GM12874 (cell line): Measurements from ENCODE around the gene TBKBP1.

ENCODE experiments used
- TF ChIP-seq, protein P1 (sequence below): IDR thresholded peaks from 2 replicates; pipeline ENCODE4 v1.5.1; 2011; ENCODE audit warnings: low read depth, mild to moderate bottlenecking, control low read depth, low read length, moderate library complexity; ENCODE audit not compliant: insufficient read depth

TBKBP1 gene

DNA sequence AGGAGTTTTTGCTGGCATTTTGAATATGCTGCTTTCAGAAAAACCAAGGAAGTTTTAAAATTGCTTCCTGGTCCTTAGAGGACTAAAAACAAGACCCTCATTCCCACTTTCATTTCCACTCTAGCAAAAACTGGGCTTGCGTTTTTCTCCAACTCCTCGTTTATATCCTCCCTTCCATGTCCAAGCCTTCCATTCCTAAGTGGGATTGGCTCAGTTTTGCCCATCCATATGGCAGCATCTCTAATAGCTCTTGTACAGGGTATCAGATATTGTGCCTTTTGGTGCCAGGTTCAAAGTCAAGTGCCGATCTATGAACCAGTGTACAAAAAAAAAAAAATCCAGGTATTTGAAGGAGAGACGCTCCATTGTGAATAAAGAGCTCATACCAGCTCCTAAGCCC, 9.9 kb upstream of the TBKBP1 start:
- TF ChIP-seq, protein P1, sequence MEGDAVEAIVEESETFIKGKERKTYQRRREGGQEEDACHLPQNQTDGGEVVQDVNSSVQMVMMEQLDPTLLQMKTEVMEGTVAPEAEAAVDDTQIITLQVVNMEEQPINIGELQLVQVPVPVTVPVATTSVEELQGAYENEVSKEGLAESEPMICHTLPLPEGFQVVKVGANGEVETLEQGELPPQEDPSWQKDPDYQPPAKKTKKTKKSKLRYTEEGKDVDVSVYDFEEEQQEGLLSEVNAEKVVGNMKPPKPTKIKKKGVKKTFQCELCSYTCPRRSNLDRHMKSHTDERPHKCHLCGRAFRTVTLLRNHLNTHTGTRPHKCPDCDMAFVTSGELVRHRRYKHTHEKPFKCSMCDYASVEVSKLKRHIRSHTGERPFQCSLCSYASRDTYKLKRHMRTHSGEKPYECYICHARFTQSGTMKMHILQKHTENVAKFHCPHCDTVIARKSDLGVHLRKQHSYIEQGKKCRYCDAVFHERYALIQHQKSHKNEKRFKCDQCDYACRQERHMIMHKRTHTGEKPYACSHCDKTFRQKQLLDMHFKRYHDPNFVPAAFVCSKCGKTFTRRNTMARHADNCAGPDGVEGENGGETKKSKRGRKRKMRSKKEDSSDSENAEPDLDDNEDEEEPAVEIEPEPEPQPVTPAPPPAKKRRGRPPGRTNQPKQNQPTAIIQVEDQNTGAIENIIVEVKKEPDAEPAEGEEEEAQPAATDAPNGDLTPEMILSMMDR: no peak

DNA sequence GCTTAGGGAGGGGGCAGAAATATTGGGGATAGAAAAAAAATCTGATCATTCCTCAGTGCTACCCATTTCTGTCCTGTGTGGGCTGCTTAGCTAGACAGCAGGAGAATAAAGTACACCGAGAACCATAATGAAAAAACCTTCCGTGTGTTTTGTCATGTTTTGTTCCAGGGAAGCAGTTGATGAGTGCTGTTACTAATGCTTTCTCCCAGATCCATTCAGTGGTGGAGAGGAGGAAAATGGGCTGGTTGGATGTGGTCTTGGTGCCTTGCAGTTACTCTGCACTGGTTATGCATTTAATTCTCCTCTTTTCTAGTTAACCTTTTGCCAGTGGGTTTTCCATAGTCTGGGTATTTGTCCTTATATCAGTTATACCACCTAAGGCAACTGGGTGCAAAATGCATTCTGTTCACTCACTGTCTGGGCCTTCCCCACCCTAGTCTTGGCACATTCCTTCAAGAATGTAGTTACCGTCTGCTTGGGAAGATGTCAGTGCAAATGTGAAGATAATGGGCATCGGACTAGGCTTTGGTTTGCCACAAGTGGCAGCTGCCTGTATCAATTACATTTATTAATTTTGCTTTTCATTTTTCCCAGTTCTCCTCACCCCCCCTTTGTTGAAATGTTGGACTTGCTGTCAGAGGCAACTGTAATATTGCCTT, 9.3 kb upstream of the TBKBP1 start:
- TF ChIP-seq, protein P1: no peak

DNA sequence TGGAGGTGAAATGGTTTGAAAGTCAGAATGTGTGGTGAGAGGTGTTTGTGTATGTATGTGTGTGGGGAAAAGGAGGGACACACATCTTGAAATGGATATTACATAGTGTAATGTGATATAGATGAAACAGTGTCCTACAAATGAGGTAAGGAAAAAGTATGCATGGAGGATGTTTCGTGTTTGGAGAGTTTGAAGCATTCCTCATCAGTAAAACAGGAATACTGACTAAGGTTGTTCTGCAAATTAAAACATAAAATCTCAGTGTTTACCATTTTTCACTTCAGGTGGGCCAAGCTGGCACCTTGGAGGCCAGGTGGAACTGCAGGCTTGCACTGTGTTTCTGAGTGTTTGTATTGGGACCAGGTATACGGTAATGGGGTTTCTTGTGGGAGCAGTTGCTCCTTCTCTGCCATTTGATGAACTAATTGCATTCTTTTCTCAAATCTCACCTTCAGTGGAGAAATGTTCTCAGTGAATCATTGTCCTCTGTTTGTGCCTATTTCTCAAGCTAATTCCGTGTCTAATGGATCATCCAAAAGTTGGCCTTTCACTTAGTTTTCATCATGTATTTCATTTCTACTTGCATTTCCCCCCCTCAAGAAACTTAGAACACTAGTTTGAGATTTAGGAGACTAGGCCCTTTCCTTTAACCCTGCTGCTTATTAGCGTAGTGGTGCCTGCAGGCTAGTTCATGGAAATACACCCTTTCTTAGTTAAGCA, 8.2 kb upstream of the TBKBP1 start:
- TF ChIP-seq, protein P1: no peak

DNA sequence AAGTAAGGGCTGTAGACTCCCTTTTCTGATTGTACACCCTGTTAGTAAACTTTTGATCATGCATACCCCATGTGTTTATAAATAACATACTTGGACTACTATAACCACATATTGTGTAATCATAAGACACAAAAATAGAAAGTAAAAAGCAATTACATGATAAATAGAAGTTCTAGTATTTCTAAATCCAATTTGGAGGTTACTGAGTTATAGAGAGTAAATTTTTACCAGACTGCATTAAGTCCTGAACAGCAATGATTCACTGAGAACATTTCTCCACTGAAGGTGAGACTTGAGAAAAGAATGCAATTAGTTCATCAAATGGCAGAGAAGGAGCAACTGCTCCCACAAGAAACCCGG, 7.7 kb upstream of the TBKBP1 start:
- TF ChIP-seq, protein P1: no peak

DNA sequence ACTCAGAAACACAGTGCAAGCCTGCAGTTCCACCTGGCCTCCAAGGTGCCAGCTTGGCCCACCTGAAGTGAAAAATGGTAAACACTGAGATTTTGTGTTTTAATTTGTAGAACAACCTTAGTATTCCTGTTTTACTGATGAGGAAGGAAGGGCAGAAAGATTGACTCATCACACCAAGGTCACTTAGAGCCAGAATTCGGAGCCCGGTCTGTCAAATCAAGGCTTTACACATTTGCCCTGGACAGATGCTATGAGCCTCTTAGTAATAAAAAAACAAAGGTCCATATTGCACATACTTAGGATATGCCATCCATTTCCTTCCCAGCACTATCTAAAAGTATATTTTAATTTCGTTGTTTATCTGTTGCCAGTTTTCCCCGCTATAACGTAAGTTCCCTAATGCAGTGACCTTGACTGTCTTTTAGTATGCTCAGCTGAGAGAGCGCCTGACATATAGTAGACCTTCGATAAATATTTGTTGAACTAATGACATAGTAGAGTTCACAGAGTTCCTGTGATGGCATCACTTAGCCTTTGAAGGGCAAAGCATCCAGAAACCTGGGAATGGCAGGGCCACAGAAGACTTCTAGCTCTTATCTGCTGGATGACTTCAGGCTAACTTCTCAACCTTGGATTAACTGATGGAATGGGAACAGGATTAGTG, 7.2 kb upstream of the TBKBP1 start:
- TF ChIP-seq, protein P1: no peak

DNA sequence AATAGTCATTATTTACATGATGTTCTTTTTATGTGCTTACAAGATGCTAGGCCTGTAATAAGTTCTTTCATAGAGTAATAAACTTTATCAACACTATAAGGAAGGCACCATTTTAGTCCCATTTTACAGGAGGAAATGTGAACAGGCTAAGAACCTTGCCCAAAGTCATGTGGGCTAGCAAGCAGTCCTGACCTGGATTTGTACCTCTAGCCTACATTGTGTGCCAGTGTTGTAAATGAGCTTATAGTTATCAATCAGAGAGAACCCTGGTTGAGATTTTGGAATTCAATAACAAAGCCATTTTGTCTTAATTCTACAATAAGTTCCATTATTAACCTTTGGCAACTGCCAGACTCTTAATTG, 6.7 kb upstream of the TBKBP1 start:
- TF ChIP-seq, protein P1: no peak

DNA sequence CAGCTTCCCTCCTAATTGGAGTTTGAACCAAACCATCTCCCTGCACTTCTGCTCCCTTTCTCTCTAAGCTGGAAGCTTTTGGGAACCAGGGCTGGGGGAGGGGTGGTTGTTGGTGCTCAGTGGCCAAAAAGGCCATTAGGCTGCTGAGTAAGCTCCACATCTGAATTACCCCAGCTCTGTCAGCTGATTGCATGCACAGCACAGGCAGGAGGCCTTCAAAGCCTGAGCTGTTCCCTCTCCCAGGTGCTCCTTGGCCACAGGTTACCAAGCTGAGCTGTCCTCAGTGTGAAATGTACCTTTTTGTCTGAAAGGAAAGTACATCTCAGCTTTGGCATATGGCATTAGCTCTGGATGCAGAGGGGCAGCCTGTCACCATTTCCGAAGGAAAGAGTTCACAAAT, 6.2 kb upstream of the TBKBP1 start:
- TF ChIP-seq, protein P1: no peak
